Upper lobe of left lung (tissue), 6 donors: ENCODE data around the gene EPRS1. TPM values are rescaled to one million over a fixed set of nuclear protein-coding genes. Genes with fewer than 3 reads are reported as not detected.
"Not testable (repeated sequence)": the region's sequence is repeated elsewhere in the genome, so short reads cannot be mapped to it uniquely, and the experiment has no call there.

Experiments
- ATAC-seq, 2 donors: fragments of 200-7000 bp; cut with Tn5 transposase; one replicate each; pipeline ENCODE4 v1.9.1; 2022; ENCODE audit warnings: mild to moderate bottlenecking in 2 of 2, moderate library complexity in 2 of 2; ENCODE audit not compliant: low FRiP score in 2 of 2
- DNase-seq, 2 donors: peaks; one replicate each; pipeline ENCODE4 v3.0.0-alpha.2; 2019 to 2020
- H3K27ac ChIP-seq, 4 donors: fragments of 200-600 bp; sonication (generic); one replicate each; pipeline ENCODE4 v1.5.1; 2016 to 2019
- H3K27me3 ChIP-seq, 4 donors: fragments of 200-600 bp; sonication (generic); one replicate each; pipeline ENCODE4 v1.5.1; 2017 to 2019
- H3K36me3 ChIP-seq, 4 donors: fragments of 200-600 bp; sonication (generic); one replicate each; pipeline ENCODE4 v1.5.1; 2016 to 2019
- H3K4me1 ChIP-seq, 4 donors: fragments of 200-600 bp; sonication (generic); one replicate each; pipeline ENCODE4 v1.5.1; 2018 to 2019
- H3K4me3 ChIP-seq, 4 donors: fragments of 200-600 bp; sonication (generic); one replicate each; pipeline ENCODE4 v1.5.1; 2017 to 2019; ENCODE audit warnings: mild to moderate bottlenecking in 2 of 4, moderate library complexity in 1 of 4
- H3K9me3 ChIP-seq, 4 donors: fragments of 200-600 bp; sonication (generic); one replicate each; pipeline ENCODE4 v1.5.1; 2018 to 2019
- CTCF ChIP-seq, 6 experiments: fragments of 450-650 bp in 4 of 6; fragments of 200-600 bp in 2 of 6; sonication (generic) in 2 of 6; IDR thresholded peaks; one replicate each; pipeline ENCODE4 v1.5.1; 2016 to 2019; ENCODE audit warnings: antibody characterized with exemption in 6 of 6
- EP300 ChIP-seq, 4 donors: sonication (generic); formaldehyde crosslinking; IDR thresholded peaks; one replicate each; pipeline ENCODE4 v1.5.1; 2017; ENCODE audit warnings: antibody characterized with exemption in 4 of 4, control low read depth in 2 of 4
- POLR2A ChIP-seq, 4 donors: fragments of 450-650 bp; IDR thresholded peaks; one replicate each; pipeline ENCODE4 v1.5.1; 2016 to 2017; ENCODE audit warnings: antibody characterized with exemption in 4 of 4, mild to moderate bottlenecking in 2 of 4
- POLR2AphosphoS5 ChIP-seq, 2 donors: sonication (generic); formaldehyde crosslinking; IDR thresholded peaks; one replicate each; pipeline ENCODE4 v1.5.1; 2017; ENCODE audit warnings: antibody characterized with exemption in 2 of 2
- WGBS, 2 donors: methylation state at CpG; one replicate each; pipeline ENCODE4 v1.1.5; 2017 to 2018; 5-methylcytosine and 5-hydroxymethylcytosine counted together
- total RNA-seq, 6 donors: library from RNA; depleted of rRNA in 4 of 6; stranded (reverse); fragments of >200 nt in 4 of 6; gene quantifications; one replicate each; pipeline versions ENCODE4 v1.1.0 to v1.2.1, GENCODE V29; 2016 to 2021
- donor health status: DM: no; HTN: no; CAD: no; lungs with moderate emphysema.
- donor health status: DM: no; HTN: yes; CAD: no; lungs with severe emphysema.

Gene EPRS1
- total RNA-seq, 6 donors from 2014 or later: 21.0 to 77.2 (median 45.6) TPM

GRCh38 chr1:220038640-220039039 lies 7.7 kb downstream of the EPRS1 start:
- no peak overlapping the region for H3K27ac ChIP-seq
- peaks cover 0 to 4% (median 0%) of the 10 kb centered on the region in 4 donors for H3K4me1 ChIP-seq
- H3K36me3 ChIP-seq: peaks cover 16 to 44% (median 24%) of the 10 kb centered on the region in 4 donors
- TF ChIP-seq CTCF (IDR thresholded peaks at IDR 0.05): no peak
- no peak for TF ChIP-seq EP300 (IDR thresholded peaks at IDR 0.05)
- TF ChIP-seq POLR2AphosphoS5 (IDR thresholded peaks at IDR 0.05): no peak
- no peak for TF ChIP-seq POLR2A (IDR thresholded peaks at IDR 0.05)
- 92% methylated on average over 4 of the region's 4 CpGs for WGBS, 2 donors
- no peaks in the 10 kb centered on the region for H3K27me3 ChIP-seq
- H3K4me3 ChIP-seq: no peak overlapping the region
- DNase-seq (no peak), ATAC-seq (no peak)
- no peaks in the 10 kb centered on the region for H3K9me3 ChIP-seq

GRCh38 chr1:220037810-220038209 lies 8.5 kb downstream of the EPRS1 start:
- not testable (repeated sequence) for H3K27me3 ChIP-seq, H3K4me1 ChIP-seq, H3K27ac ChIP-seq, H3K9me3 ChIP-seq, H3K4me3 ChIP-seq, DNase-seq, ATAC-seq
- 89 to 90% methylated on average over 3 of the region's 3 CpGs for WGBS, 2 donors
- H3K36me3 ChIP-seq: peaks cover 16 to 52% (median 25%) of the 10 kb centered on the region in 4 donors

GRCh38 chr1:220032911-220033310 lies 13.4 kb downstream of the EPRS1 start:
- Histone ChIP-seq H3K27me3 (no peaks in the 10 kb centered on the region), H3K9me3 (no peaks in the 10 kb centered on the region), H3K36me3 (peaks cover 18 to 69% (median 30%) of the 10 kb centered on the region in 4 donors), H3K27ac (no peak overlapping the region), H3K4me1 (no peaks in the 10 kb centered on the region), H3K4me3 (no peak overlapping the region)
- WGBS, 2 donors: 38 to 73% methylated on average over 3 of the region's 3 CpGs
- no peak for TF ChIP-seq POLR2AphosphoS5 (IDR thresholded peaks at IDR 0.05)
- TF ChIP-seq POLR2A (IDR thresholded peaks at IDR 0.05): no peak
- no peak for TF ChIP-seq EP300 (IDR thresholded peaks at IDR 0.05)
- no peak for TF ChIP-seq CTCF (IDR thresholded peaks at IDR 0.05)
- ATAC-seq: no peak
- DNase-seq: no peak

GRCh38 chr1:220031287-220031686 lies 15.0 kb downstream of the EPRS1 start:
- DNase-seq: no peak
- no peak overlapping the region for H3K27ac ChIP-seq
- H3K9me3 ChIP-seq: no peaks in the 10 kb centered on the region
- TF ChIP-seq POLR2A (IDR thresholded peaks at IDR 0.05) (no peak), POLR2AphosphoS5 (IDR thresholded peaks at IDR 0.05) (no peak), EP300 (IDR thresholded peaks at IDR 0.05) (no peak), CTCF (IDR thresholded peaks at IDR 0.05) (no peak)
- no peak overlapping the region for H3K4me3 ChIP-seq
- WGBS, 2 donors: 73 to 89% methylated on average over 2 of the region's 2 CpGs
- H3K36me3 ChIP-seq: peaks cover 18 to 74% (median 30%) of the 10 kb centered on the region in 4 donors
- H3K4me1 ChIP-seq: no peaks in the 10 kb centered on the region
- no peak for ATAC-seq
- H3K27me3 ChIP-seq: no peaks in the 10 kb centered on the region

GRCh38 chr1:220028346-220028895 lies 17.9 kb downstream of the EPRS1 start:
- no peaks in the 10 kb centered on the region for H3K4me1 ChIP-seq
- H3K9me3 ChIP-seq: no peaks in the 10 kb centered on the region
- peaks cover 14 to 87% (median 39%) of the 10 kb centered on the region in 4 donors for H3K36me3 ChIP-seq
- TF ChIP-seq EP300 (IDR thresholded peaks at IDR 0.05) (no peak), CTCF (IDR thresholded peaks at IDR 0.05) (no peak), POLR2A (IDR thresholded peaks at IDR 0.05) (no peak), POLR2AphosphoS5 (IDR thresholded peaks at IDR 0.05) (no peak)
- H3K27me3 ChIP-seq: no peaks in the 10 kb centered on the region
- no peak overlapping the region for H3K27ac ChIP-seq
- H3K4me3 ChIP-seq: no peak overlapping the region
- no peak for ATAC-seq
- no peak for DNase-seq
- 88 to 94% methylated on average over 4 of the region's 4 CpGs for WGBS, 2 donors
